HG03354 (cell line): ENCODE results near the gene ATR.
"Not testable (repeated sequence)": the region's sequence is repeated elsewhere in the genome, so short reads cannot be mapped to it uniquely, and the experiment has no call there.

Experiments
- ATAC-seq: cut with Tn5 transposase; IDR thresholded peaks from one replicate; pipeline ENCODE4 v1.9.1; 2021; ENCODE audit warnings: mild to moderate bottlenecking; ENCODE audit not compliant: unreplicated experiment, poor library complexity, severe bottlenecking

Gene ATR

GRCh38 chr3:142595951-142596725, 17.6 kb upstream of the ATR start, which contains the start of gene PLS1:
PLS1 (plus strand) TSS chr3:142596393; CDS start chr3:142664238, 67,845 bp downstream.
- ATAC-seq, result peak; percentile 90

DNA sequence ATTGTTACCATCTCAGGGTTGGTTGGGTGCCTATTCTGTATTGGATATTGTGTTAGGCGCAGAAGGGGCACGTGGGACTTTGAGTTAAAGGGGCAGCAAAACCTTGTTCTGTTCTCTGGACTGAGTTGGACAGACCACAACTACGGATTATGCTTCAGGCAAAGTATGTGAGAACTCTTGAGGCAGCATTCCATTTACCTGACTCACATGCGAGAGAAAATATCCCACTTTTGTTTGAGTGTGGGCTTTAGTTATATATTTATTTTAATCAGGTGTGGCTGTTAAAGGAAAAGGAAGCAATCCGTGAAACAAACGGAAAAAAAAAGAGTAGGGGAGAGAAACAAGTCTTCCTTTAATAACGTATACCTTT, 17.0 kb upstream of the ATR start:
- ATAC-seq, result no peak

- no peak for ATAC-seq
Measured at GRCh38 chr3:142595141-142595540, 16.6 kb upstream of the ATR start.

DNA sequence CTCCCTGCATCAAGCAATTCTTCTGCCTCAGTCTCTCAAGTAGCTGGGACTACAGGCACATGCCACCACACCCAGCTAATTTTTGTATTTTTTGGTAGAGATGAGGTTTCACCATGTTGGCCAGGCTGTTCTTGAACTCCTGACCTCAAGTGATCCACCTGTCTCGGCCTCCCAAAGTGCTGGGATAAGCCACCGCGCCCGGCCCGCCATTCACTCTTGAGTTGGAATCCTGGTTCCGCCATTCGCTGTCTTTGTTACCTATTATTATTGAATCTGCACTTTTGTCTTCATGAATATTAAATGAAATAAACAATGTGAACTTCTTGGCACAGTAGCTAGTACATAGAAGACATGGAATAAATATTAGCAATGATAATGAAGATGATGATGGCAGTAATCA, 13.7 kb upstream of the ATR start:
- not testable (repeated sequence) for ATAC-seq

DNA sequence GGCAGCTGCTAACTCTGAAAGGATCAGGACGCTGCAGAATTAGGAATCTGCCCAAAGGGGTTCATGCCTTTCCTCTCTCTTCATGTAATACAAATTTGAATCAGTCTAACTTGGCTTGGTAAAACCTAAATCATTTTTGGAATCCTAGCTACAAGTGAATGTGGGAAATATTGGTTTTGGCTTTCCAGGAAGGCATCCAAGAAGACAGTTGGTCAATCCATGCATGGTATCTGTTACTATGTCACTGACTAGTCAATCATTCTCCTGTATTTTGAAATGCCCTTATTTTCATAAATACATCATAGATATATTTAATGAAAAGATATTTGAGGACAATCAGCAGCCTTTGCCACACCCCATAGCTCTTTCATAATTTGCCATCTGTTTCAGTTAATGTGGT, 10.2 kb upstream of the ATR start:
- no peak for ATAC-seq

DNA sequence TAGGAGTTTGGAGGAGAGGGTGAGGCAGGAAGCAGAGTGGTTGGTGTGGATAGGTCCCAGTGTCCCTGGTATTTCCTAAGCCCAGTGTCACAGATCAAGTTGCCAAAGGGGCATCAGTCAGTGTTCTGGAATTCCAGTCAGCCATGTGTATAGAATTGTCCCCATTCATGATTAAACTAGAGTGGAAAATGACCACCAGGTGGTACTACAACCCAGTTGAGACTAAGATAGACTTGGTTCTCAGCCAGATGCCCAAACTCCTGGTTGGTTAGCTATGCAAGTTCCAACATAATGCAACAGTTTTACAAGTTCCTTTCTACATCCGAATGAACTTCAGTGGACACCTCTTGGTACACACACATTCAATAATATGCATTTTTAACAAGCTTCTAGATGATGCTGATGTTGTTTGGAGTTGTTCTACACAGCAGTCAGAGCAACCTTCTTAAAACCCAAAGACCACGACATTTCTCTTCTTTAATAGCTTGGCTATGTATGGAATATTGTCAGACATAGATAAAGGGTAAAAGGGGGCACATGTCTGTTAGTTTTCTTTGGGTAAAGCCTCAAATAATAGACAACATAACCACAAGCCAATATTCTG, 8.4 kb upstream of the ATR start:
- peak; percentile 72 for ATAC-seq

- ATAC-seq, result not testable (repeated sequence)
Measured at GRCh38 chr3:142581070-142581469, 2.5 kb upstream of the ATR start.

DNA sequence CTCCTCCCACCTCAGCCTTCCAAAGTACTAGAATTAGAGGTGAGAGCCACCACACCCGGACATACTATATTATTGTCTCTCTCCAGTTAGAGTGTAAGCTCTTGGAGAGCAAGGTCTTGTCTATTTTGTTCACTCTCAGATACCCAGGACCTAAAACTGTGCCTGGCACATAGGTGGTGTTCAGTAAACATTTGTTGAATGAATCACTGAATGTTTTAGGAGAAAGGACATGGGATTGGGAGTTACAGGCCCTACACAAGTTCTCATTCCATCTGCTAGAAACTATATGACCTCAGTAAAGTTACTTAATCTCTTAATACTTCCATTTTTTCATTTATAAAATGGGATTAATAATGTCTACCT, 1.5 kb upstream of the ATR start:
- no peak for ATAC-seq

DNA sequence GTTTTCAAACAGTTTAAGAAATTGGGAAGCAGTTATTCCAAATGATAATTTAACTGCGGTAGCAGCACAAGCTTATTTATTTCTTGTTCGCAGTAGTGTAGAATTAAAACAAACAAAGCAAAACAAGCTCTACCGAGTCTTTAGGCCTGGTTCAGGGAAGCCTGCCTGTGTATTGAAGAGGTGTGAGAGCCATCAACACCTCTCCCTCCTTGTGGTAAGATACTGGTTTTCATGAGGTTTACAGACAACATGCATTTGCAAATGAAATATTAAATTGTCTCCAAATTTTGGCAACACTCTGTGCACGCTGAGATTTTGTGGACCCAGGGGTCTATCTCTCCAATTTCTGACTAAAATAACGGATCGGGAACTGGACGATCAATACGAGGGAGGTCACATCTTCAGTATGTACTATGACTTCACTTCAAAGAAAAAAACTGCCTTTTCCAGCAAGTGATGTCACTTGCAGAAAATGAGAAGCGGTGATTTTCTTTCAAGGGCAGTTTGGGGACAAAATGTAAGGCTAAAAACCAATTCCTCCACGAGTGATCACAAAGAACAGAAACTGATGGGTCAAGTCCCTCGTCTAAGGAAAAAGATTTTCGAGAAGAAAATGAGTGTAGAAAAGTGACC, 721 bp downstream of the ATR start:
- no peak for ATAC-seq

DNA sequence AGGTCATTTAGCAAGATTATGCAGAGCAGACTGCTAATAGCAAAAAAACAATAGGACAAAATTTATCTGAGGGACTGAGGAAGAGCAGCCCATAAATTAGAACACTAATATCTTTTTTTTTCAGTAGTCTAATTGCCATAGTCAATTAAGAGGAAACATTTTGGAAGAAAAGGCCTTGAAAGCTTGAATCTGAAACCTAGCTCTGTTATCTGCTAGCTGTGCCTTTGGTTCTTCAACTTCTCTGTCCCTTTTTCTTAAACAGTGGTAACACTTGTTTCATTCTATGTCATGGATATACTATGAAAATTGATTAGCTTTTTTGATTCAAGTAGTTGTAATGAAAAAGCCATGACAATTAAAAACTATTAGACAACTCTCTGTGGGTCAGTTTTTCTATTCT, 1.7 kb downstream of the ATR start:
- ATAC-seq, result no peak

- ATAC-seq, result no peak
Measured at GRCh38 chr3:142574665-142575064, 3.9 kb downstream of the ATR start.

DNA sequence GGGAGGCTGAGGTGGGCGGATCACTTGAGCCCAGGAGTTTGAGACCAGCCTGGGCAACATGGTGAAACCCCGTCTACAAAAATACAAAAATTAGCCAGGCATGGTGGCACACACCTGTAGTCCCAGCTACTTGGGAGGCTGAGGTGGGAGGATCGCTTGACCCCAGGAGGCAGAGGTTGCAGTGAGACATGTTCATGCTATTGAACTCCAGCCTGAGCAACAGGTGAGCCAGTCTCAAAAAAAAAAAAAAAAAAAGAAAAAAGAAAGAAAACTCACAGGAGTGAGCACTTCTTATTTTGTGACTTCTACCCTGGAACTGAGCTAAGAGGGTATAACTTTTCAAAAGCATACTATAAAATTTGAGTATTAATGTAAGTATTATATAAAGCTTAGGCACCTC, 4.3 kb downstream of the ATR start:
- ATAC-seq, result not testable (repeated sequence)

DNA sequence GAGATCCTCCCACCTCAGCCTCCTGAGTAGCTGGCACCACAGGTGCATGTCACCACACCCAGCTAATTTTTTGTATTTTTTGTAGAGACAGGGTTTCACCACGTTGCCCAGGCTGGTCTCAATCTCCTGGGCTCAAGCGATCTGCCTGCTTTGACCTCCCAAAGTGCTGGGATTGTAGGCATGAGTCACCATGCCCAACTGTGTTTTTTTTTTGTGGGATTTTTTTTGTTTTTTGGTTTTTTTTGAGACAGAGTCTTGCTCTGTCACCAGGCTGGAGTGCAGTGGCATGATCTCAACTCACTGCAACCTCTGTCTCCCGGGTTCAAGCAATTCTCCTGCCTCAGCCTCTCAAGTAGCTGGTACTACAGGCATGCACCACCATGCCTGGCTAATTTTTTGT, 9.1 kb downstream of the ATR start:
- not testable (repeated sequence) for ATAC-seq

DNA sequence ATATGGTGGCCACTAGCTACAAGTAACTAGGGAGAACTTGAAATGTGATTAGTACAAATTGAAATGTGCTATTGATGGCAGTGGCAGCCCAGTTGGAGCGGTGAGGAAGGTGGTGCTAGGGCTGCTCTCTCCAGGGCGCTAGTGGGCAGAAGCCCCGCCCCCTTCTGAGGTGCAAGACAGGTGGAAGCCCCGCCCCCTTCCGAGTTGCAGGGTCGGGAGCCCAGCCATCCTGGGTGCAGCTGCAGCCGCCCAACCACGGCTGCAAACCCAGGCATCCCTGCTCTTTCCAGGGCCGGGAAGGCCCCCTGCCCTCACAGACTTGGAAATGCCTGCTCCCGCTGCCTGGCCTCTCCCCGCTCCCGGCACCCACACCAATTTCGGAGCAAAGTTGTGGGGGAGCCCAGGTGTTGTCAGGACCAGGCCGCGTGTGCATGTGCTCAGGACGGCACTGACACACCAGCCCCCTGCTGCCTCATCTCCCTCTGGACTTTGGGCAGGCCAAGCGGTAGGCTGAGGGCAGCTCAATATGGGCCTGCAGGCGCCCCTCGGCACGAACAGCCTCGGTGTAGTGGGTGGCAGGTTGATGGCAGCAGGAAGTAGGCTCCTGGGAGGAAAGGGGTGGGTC, 10.0 kb downstream of the ATR start:
- ATAC-seq, result no peak

DNA sequence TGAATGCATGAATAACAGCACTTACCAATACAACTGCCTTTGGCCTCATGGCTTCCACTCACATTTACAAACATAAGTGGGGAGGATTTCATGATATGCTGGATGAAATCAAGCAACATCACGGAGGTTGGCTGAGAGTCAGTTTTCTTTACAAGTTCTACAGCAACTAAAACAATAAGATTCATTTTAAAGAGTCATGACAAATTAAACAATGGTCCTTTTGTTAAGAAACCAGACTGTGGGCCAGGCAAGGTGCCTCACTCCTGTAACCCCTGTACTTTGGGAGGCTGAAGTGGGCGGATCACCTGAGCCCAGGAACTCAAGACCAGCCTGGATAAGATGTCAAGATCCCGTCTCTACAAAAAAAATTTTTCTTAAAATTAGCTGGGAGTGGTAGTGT, 12.4 kb downstream of the ATR start:
- ATAC-seq, result no peak

- no peak for ATAC-seq
Measured at GRCh38 chr3:142563496-142563997, 15.0 kb downstream of the ATR start.

DNA sequence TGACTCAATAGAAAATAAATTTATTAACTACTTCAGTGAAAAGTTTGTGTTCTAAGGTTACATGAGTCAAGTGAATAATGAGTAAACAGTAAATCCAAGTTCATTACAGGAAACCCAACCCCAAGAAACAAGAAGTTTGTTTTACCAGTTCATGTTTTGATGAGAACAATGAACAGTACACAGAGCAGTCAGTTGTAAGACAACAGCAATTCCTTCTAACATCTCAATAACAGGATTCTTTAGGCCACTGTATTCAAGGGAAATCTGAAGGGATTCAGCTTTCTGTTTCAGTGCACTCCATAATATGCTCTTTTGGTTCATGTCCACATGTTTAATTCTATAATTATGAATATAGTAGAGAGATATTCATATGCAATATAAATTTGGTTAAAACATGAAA, 18.4 kb downstream of the ATR start:
- ATAC-seq, result no peak

DNA sequence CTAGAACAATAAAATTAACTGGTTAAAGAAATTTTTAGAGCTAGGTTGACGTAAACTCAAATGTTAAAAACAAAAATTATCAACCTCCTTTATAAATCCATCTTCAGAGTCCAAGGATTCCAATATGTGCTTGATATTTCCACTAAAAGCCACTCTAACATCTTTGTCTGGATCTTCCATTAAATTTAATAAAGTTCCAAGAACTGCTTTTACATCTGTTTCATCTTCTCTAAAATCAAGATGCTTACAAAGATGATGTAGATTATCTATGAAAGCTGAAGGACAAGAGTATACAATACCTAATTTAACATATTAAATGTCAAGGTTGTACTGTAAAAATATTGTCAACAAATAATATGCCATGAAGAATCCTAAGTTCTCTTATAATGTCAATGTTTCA, 24.8 kb downstream of the ATR start:
- no peak for ATAC-seq

DNA sequence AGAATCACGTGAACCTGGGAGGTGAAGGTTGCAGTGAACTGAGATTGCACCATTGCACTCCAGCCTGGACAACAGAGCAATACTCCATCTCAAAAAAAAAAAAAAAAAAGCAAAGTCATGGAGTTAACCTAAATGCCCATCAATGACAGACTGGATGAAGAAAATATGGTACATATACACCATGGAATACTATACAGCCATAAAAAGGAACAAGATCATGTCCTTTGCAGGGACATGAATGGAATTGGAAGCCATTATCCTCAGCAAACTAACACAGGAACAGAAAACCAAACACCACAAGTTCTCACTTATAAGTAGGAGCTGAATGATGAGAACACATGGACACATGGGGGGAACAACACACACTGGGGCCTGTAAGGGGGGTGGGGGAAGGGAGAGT, 26.0 kb downstream of the ATR start:
- ATAC-seq, result not testable (repeated sequence)

DNA sequence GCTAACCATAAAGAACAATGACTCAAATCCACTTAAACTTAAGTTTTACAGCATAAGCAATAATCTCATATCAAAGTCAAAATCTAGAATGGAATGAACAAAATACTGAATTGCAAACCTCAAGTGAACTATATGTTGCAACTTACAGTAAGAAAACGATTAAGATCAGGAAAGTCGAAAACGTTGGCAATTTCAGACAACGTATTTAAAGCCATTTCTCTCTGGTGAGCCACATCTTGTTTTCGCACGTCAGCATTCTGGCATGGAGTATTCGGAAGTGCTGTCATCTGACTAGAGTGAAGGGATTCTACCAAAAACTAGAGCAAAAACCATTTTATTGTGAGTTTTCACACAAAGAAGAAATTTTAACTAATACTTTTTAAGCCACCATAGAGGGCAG, 28.5 kb downstream of the ATR start:
- no peak for ATAC-seq

DNA sequence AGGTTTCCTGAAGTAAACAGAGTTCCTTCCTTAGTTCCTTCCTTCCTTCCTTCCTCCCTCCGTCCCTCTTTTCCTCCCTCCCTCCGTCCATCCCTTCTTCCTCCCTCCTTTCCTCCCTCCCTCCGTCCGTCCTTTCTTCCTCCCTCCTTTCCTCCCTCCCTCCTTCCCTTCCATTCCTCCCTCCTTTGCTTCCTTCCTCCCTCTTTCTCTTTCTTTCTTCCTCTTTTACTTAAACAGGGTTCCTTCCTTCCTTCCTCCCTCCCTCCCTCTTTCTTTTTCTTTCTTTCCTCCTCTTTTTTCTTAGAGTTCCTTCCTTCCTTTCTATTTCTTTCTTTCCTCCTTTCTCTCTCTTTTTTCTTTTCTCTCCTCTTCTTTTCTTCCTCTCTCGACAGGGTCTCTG, 35.2 kb downstream of the ATR start:
- ATAC-seq, result no peak
